Measurements from ENCODE around the gene PTPRO.

The PTPRO gene

DNA sequence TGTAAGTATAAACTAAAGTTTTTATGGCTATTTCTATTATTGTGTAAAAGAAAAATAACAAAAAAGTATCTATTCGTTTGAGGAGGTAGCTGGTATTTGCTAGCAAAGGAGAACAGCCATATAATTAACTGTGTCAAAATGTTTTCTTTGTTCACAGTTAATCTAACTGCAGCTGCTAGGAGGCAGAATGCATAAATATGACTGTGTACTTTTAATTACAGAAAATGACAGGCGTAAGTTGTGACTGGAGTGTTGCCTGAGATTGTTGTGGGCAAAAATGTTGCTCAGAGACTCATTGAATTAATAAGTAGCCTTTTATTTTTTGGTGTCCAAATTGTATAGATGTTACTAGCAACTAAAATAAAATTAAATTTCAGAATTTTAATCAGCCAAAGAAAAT is 33.5 kb downstream of the PTPRO start:
- DNase-seq = no peak

DNA sequence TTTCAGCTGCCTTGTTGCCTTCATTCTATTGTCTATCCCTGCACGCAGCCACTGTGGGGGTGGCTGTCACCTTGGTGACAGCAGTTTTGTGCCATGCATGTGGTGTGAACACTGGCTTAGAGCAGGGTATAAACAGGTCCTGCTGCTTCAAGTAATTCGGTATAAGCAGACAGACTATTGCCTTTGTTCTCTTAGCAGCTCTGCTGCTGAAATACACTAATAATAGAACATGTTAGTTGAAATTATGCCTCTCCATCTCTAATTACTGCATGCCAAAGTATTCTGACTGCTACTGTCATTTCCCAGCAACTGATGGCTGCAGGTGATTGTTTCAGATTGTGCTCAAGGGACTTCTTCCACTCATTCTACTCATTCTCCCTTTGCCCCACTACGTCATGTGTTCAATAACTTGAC is 34.6 kb downstream of the PTPRO start:
- no peak for DNase-seq

DNA sequence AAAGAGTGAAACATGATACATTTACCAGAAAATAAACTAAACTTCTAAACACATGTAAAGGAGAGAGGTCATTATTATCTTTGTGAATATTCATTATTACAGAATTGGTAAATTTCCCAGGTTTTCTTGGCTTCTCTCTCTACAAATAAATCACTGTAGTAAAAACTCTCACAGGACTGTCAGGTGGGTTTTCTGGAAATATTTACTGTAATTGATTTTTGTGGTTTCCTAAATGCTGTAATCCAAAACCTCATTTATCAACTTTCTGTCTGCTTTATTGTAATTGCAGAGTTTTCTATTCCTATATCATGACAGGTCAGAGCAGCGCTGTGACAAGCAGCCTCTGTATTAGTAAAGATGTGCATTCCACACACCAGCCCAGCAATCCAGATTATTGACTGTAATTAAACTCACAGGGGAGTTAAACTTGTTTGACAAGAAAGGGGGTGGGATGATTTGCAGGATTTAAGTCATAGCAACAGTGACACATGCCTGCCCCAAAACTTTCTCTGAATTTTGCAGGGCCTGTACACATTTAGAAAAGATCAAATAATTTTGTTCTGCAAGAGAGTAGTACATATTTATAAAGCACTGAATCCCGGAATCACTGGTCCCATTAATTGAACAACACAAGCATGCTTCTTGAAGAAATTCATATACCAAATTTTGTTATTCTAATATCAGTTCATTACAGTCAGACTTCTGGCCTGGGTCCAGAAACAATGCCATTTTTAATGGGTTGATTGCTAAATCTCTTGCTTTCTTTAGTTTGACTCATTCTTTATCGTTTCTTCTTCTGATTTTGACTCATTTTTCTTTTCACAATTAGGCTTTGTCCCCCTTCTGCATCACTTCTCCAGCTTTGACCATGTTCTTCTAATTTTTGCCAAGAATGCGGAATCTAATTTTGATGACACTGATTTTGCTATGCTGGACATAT is 42.2 kb downstream of the PTPRO start:
- DNase-seq = no peak

DNA sequence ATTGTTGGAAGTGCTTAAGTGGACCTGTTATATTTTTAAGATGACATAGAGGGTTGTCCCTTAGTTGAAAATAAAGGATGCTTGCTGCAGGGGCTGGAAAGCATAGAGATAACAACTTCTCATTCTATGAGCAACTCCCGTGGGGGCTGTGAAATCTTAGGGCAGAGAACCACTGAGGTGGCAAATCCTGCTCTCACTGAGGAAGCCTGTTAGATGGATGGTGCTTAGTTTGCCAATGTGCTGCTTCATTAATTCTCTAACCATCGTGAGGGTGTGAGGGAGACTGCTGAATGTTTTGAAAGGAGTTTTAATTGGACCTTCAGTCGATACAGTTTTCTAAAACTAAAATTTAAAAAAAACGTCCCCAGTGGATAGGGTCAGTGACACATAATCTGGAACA is 46.5 kb downstream of the PTPRO start:
- no peak for DNase-seq

DNA sequence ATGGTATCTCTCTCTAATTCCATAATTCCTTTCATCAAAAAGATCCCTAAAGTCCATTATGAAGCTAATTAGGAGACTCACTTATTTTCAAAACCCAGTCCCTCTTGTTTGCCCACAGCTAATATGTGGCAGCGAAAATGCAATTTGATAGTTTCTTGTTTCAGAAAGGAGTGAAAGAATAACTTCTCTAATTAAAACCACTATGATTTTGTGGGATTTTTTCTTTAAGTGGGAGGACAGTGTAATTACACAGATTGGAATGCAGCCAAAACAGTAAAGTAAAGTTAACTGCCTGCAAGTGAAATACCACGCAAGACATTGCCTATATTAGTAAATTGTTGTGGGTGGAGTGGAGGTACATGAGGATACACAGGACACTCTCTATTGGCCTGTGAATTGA is 50.0 kb downstream of the PTPRO start:
- DNase-seq = no peak

DNA sequence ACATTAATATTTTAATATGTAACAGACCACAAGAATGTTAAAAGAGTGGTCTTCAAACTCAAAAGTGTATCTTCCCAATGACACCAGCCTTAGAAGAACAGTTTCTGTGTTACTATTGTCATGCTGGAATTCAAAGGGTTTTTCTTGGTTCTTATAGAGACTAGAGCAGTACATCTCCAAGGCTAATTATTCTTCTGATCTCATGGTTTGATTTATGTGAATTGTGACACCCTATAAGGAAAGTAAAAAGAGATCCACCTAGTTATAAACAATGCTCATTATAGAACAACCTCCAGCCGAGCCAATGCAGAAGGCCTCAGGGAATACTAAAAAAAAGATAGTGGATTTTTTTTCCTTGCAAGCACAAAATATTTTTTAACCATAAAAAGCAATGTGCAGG is 65.5 kb downstream of the PTPRO start:
- DNase-seq = no peak

DNA sequence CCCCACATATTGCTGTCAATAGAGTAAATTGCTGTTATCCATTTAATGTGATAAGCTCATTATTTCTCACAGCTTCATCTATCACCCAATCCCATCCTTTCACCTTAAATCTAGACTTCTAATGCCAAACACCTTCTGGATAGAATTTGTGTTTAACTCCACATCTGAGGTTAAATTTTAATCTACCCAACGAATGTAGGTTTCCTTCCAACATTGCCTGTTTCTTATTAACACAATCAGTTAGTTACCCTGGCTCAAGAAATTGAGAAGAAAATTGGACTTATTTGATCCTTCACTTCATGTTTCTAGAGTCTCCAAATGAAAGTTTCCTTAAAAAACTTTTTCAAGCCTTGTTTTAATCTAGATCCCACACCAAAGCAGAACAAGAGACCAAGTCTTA is 67.3 kb downstream of the PTPRO start:
- no peak for DNase-seq

DNA sequence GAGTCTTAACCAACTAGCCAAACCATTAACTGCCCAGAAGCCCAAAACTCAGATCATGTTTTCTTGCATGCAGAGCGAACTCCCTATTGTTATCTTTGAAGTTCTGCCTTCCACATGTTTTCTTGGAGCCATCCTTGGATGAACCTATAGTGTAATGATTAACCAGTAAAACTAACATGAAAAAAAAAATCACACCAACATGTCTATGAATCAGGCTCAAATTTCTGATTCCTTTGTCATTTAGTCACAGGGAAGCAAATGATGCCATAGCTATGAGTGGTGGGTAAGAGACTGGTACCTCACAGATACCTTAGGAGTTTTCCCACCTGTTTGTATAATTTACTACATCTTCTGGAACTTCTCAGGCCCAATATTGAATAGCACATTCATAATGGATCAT is 70.7 kb downstream of the PTPRO start:
- no peak for DNase-seq

DNA sequence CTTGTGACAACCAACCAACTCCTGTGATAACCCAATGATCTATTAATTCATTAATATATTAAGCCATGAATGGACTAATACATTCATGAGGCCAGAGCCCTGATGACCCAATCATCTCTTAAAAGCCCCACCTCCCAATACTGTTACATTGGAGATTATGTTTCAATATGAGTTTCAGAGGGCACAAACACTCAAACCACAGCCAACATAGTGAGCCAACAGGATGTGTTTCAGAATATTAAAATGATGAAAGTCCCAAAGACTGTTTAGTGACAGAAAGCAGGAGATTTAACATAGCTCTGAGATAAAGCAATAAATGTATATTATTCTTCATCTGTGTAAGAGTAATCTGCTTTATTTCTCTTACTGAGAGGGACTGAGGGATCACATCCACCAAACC is 71.7 kb downstream of the PTPRO start:
- no peak for DNase-seq

DNA sequence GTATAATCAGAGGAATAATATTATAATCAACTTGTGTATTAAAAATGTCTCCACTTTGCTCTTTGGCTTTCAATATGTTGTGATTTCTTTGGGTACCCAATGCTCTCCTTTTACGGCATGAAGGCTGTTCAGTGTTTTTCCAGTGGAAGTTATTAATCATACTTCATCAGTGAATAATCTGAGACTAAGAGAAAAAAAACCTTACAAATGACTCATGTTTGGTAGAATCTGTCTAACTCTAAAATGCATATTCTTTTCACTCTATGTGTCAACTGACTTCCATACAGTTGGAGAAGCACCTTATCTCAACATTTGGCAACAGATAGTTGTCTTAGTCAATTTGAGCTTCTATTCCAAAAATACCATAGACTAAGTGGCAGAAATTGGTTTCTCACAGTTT is 82.2 kb downstream of the PTPRO start:
- no peak for DNase-seq

DNA sequence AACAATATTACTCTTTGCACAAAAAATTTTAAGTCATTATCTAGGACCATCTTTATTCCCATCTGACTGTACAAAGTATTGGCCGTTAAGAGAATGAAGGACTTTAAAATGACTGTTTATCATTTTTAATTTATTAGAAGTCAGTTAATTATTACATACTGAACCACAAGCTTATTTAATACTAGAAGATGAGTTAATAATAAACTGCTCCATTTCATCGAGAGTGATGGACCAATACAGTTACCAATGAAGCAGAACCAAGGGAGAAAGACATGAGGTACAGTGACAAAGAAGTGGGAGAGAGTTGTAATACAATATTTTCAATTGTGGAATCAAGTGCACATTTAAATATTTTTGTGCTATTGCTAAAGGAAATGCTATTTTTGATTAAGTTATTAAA is 83.3 kb downstream of the PTPRO start:
- no peak for DNase-seq

DNA sequence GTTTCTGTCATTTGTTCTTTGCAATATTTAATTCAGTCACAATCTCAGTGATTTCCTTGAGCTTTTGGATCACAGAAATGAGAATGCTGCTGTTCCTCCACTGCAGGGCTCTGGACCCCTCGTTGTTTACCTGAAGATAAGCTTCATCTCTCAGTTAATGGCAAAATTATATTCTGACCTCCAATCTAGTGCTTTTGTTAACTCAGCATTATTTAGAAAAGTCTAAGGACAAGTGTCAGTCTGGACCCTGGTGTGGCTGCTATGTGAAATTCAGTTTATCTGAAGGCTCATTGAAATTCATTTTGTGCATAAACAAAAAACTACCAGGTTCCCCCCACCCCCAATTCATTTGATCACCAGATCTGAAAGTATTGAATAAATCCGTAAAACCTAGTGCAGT is 84.7 kb downstream of the PTPRO start:
- DNase-seq = no peak

DNA sequence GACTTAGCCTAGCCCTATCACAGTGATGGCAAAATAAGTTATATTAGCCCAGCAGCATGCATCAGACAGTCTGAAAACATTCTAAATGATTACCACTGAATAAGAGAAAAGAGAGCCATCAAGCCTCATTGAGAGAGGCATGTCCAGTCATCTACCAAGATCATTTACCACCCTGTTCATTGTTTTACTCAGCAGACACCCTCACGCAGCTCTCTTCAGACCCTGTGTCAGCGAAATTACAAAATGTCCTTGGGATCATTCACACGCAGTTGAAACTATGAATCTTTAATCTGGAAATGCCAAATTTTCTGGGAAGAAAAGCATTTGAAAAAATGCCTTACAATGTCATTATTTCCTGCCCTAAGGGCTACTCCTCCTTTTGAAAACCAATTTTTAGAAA is 89.5 kb downstream of the PTPRO start:
- no peak for DNase-seq

DNA sequence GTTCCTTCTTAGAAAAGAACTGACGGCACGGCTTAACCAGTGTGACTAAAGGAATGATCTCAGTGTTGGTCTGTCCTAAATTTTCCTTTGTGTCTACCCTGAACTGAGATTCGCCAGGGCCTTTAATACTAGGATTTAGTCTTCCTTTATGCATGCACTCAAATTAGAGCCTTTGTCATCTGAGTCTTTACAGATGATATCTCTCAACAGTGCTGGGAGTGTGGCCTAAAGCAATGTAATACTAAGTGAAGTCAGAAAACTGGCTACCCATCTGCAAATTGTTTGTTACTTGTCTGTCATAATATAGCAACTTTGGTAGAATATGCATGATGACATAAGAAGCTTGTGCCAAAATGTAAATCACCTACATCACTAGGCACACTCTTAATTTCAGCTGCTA is 95.4 kb downstream of the PTPRO start:
- DNase-seq = no peak

DNA sequence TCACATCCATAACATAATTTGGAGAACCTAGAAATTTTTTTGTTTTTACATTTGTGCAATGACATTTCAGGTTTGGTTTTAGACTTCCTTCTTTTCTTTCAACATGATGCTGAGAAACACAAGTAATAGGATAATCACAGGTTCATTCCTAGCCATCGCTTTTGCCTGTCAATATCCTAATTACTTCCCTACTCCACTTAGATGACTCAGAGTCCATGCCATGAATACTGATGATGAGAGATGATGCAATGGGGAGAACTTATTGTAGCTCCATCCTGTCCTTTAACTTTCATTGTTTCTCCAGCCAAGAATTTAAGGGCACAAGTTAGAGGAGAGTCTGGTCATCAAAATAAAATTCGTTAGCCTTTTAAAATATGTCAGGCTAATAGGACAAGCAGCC is 101.3 kb downstream of the PTPRO start:
- DNase-seq = no peak

DNA sequence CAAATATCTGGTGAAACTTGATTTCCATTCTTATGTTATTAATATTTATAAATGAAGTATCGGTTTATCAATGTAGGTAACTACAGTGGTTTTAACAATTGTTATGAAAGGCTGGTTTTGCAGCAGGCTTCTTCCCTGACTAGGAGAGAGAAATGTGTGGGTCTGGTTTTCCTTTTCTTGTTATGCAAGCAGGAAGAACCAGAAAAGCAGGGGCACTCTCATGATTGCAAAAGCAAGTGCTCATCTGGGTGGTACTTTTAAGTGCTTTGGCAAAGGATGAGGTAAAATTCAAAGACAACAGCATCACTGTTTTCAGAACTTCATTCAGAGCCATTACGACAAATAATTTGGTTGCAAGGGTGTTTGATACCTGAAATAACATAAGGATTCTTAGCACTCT is 105.6 kb downstream of the PTPRO start:
- no peak for DNase-seq

DNA sequence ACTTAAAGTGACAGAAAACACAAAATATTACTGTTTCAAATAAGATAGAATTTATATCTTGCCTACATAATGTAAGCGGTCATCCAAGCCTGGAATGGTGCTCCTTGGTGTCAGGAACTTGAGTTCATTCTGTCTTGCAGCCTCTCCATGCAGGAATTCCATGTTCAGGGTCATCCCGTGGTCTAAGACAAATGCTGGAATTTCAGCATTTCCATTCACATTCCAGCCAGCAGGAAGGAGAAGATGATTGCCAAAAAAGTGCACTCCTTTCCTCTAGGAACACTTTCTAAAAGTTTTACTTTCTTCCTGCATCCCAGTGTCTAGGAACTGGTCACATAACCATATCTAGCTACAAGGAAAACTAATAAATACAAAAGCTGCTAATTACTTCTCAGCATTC is 106.3 kb downstream of the PTPRO start:
- no peak for DNase-seq

DNA sequence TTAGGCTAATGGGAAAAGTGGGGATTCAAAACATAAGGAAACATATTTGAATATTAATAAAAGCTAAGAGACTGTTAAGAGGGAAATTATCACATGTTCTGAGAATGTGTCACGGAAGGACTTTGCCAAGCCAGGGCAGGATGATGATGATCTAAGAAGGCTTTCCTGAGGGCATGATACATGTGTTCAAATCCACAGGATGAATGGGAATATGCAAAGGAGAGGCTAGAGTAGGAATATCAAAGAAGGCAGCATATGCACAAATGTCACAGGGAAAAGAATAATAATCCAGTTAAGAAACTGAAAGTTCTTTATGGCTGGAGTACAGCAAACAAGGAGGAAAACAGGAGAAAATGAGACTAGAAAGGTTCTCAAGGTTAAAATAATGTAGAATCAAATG is 107.0 kb downstream of the PTPRO start:
- DNase-seq = no peak

DNA sequence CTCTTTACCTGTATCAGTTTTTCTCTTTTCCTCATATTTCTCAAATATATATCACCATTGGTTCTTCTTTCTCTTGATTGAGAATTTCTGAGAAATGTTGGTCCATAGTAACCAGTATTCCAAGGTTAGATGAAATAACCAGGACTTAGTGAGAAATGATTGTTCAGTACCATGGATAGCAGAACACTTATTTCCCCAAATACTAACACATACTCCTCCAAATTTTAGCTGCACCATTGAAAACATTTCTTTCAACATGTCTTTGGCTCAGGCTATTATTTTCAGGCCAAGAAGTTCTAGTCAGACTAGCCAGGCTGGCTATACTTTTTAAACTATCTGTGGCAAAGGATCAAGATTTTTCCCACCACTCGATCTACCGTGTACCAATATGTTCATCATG is 113.3 kb downstream of the PTPRO start:
- no peak for DNase-seq

DNA sequence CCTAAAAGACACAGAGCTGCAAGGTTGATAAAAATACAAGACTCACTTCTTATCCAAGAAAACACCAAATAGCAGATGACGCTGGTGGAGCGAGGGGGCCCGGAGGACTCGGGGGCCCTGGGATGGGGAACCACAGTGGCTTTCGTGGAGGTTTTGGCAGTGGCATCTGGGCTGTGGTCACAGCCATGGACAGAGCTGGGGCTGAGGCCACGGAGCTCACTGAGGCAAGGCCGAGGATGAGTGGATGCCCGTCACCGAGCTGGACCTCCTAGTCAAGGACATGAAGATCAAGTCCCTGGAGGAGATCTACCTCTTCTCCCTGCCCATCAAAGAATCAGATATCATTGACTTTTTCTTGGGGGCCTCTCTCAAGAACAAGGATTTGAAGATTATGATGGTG is 117.2 kb downstream of the PTPRO start:
- DNase-seq = no peak

DNA sequence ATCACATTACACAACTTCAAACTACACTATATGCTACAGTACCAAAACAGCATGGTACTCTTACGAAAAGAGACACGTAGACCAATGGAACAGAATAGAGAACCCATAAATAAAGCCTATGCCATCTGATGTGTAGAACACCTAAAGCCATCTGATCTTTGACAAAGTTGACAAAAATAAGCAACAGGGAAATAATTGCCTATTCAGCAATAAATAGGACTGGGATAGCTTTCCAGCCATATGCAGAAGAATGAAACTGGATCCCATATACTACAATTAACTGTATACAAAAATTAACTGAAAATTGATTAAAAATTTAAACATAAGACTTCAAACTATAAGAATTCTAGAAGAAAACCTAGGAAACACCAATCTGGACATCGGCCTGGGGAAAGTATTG is 120.7 kb downstream of the PTPRO start:
- DNase-seq = no peak

DNA sequence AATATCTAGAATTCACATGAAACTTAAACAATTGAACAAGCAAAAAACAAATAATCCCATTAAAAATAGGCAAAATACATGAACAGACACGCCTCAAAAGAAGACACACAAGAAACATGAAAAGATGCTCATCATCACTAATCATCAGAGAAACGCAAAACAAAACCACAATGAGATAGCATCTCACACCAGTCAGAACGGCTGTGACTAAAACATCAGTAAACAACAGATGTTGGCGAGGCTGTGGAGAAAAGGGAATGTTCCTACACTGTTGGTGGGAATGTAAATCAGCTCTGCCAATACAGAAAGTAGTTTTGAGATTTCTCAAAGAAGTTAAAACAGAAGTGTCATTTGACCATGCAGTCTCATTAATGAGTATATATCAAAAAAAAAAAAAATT is 121.3 kb downstream of the PTPRO start:
- DNase-seq = no peak

DNA sequence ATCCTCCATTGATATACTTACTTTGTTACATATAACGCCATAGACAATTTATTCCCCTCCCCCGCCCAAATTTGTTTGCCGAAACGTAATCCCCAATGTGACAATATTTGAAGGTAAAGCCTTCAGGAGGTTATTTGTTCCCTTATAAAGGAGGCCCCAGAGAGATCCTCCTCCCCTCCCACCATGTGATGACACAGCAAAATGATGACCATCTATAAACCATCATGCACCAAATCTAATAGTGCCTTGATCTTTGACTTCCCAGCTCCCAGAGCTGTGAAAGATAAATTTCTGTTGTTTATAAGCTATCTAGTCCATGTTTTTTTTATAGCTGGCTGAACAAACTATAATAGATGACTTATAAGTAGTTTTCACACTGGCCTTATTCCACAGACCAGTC is 122.2 kb downstream of the PTPRO start:
- DNase-seq = no peak

DNA sequence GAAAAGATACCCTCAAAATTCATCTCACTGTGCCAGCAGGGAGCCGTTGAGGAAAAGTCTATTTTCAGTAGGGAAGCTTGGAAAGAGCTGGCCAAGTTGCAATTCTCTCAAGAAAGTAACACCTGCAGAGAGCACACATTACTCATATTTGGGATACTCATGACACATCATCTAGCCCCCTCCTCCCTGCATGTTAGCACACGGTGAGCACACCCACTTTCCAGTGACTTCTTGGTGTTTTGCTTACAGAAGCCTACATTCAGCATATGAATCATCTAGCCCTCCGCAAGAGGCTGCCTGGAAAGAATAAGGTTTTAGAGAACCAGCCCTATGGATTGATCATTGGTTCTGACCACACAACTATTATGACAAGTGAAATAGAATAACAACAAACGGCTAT is 124.5 kb downstream of the PTPRO start:
- peak; percentile 8 for DNase-seq

DNA sequence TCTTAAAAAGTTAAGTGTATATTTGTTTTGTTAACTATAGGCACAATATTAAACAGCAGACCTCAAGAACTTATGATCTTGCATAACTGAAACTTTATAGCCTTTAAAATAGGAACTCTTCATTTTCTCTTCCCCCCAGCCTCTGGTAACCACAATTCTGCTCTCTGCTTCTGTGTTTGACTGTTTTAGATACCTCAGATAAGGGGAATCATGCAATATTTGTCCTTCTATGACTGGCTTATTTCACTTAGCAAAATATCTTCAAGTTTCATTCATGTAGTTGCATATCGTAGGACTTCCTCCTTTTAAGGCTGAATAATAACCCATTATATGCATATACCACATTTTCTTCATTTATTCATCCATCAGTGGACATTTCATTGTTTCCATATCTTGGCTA is 131.3 kb downstream of the PTPRO start:
- DNase-seq = no peak
